HG03066 (cell line): ENCODE results near the gene POGZ.
A peak's percentile ranks its signal among the peaks of the same experiment; 100 is the strongest.

ENCODE experiments used
- ATAC-seq: cut with Tn5 transposase; IDR thresholded peaks from one replicate; pipeline ENCODE4 v1.9.1; 2021; ENCODE audit warnings: low read depth; ENCODE audit not compliant: unreplicated experiment

POGZ gene, protein sequence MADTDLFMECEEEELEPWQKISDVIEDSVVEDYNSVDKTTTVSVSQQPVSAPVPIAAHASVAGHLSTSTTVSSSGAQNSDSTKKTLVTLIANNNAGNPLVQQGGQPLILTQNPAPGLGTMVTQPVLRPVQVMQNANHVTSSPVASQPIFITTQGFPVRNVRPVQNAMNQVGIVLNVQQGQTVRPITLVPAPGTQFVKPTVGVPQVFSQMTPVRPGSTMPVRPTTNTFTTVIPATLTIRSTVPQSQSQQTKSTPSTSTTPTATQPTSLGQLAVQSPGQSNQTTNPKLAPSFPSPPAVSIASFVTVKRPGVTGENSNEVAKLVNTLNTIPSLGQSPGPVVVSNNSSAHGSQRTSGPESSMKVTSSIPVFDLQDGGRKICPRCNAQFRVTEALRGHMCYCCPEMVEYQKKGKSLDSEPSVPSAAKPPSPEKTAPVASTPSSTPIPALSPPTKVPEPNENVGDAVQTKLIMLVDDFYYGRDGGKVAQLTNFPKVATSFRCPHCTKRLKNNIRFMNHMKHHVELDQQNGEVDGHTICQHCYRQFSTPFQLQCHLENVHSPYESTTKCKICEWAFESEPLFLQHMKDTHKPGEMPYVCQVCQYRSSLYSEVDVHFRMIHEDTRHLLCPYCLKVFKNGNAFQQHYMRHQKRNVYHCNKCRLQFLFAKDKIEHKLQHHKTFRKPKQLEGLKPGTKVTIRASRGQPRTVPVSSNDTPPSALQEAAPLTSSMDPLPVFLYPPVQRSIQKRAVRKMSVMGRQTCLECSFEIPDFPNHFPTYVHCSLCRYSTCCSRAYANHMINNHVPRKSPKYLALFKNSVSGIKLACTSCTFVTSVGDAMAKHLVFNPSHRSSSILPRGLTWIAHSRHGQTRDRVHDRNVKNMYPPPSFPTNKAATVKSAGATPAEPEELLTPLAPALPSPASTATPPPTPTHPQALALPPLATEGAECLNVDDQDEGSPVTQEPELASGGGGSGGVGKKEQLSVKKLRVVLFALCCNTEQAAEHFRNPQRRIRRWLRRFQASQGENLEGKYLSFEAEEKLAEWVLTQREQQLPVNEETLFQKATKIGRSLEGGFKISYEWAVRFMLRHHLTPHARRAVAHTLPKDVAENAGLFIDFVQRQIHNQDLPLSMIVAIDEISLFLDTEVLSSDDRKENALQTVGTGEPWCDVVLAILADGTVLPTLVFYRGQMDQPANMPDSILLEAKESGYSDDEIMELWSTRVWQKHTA (N-terminal part only)

DNA sequence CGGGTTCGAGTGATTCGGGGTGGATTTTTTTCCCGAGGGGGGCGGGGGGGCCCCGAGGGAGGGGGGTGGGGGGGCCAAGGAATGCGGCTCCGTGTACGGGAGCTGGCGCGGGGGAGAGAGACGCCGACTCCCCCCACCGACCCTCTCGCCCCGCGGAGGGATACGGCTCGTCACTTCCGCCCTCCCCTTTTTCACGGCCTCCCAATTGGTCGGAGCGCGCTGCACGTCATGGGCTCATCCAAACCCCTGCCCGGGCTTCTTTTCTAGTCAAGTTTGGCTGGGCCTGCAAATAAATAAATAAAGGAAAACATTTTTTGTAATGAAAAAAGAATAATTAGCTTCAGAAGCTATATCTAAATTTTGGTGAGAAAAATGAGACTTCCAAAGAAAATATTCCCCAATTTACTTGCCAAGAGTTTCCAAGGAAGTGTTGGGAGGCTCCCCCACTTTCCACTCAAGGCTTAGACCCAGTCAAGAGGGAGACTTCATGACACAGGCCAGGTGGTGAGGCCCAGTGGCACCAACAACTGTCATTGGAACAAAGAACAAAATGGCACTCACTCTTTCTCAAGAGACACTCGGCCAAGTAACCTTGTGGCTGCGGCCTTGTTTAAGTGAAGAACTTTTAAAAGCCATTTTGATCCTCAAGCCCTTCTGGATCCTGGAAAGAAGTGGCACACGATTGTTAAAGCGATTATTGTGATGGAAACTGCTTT is at the start of gene POGZ:
POGZ (minus strand) TSS at position 164 of the 716 bp plus-strand sequence. CDS start 17,290 bp downstream, outside the sequence.
- ATAC-seq = peak; percentile 74

DNA sequence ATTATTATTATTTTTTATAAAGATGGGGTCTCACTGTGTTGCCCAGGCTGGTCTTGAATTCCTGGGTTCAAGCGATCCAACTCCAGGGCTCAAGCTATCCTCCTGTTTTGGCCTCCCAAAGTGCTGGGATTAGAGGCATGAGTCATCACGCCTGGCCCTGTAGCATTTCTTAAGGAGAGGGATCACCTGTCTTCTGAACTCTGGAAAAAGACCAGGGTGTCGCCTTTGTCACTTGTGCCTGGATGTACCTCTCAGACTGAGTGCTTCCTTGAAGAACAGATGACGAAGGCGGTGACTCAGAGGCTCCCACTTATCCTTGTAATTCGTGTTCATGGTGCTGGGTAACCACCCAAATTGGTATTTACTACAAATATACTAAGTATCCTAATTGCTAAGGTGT is 49.5 kb upstream of the POGZ start:
- ATAC-seq = no peak

DNA sequence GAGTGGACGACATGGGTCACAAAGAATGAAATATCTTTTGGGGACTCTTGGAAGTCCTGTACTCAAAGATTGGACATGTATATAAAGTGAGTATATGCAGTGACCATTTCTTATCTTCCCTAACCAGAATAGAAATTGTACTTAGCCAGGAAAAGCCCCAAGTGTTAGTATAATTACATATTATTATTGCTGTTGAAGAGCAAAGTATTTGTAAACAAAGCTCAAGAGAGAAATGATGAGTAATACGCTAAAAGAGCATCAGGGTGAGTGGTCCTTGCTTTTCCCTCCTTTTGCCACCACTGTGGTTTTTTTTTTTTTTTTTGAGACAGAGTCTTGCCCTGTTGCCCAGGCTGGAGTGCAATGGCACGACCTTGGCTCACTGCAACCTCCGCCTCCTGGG is 45.5 kb upstream of the POGZ start:
- ATAC-seq = no peak

DNA sequence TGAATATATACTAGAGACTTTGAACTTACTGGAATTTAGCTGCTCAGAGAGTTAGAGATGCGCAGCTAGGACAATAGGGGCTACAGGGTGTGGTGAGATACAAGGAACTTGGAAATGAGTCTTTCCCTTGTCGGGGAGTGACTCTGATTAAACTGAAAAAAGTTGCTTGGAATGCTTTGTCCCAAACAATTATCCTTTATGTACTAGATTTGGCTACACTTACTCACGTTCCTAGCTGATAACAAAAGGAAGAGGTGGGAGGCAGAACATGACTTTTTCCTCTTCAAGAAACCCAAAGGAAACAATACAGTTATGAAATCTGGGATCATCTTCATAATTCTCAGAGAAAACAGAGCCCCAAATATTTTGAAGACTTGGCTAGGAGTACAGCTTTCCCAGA is 45.0 kb upstream of the POGZ start:
- no peak for ATAC-seq

DNA sequence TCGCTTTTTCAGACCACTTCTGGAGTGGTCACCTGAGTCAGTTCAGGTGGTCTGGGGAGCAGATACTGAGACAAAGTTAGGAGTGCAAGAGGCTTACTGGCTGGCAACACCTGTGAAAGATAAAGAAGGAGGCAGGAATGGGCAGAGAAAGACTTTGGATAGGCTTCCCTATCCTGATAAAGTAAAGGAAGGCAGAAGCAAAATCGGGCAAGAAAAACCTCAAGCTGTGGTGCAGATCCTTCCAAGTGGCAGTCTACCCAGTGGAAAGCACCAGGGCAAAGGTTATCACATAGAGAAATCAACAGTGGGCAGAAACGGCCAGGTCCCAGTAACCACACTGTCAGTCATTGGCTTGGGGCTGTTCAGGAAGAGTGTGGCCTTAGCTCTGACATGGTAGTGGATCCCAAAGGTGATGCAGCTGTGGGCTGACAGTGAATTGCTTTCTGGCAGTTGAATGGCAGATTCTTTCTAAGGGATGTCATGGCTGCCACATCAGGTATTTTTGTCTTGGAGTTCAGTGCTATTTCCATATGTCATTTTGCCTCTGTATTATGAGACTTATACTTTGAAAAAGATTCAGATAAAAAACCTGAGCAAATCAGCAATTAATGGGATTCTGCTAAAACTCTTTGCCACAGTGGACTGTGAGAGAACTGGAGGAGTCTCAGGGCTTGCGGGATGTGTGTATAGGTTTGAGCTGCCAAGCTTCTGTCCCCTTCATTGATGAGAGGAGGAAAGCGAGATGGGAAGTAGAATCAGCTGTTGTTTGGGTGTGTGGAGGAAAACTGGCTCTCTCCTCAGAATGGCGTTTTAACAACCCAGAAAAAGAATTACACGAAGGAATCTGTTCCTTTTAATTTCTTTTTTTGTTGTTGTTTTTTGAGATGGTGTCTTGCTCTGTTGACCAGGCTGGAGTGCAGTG is 43.8 kb upstream of the POGZ start:
- ATAC-seq = no peak

DNA sequence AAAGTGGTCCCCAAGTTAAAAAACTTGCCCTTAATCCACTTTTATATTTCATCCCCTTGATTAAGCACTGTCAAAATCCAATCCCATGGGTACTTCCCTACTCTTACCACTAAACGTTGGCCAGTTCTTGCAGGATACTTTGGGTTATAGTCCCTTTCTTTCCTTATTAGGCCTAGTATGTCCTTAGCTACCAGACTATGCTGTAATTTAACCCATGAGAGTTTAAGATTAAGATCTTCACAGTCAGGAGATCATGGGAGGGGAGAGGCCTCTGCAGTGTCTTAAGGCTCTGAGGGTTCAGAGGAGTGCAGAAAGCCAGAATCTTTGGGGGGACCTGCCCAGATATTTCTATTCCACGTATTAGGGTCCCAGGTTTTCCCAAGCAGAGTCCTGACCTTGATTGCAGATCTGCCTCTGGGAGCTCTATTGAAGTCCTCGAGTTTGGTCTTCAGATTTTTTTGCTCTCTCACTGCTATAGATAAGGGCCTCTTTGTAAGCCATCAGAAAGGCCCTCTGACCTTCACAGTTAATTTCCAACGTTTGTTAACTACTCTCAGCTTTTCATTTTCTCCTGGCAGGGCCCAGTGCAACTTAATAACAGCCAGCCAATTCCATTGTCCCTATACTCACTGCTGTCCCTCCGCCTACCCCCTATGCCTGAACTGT is 42.9 kb upstream of the POGZ start:
- ATAC-seq = no peak

DNA sequence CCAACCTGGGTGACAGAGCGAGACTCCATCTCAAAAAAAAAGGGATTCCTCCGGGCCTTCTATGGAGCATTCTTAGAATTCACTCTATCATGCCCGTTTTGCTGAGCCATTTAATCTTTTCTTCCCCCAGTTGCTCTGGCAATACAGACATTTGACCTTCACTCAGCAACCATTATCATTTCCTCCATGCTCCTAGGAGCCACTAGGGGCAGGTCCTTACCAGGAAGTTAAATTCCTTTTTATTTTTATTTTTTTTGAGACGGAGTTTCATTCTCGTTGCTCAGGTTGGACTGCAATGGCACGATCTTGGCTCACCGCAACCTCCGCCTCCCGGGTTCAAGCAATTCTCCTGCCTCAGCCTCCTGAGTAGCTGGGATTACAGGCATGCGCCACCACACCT is 42.2 kb upstream of the POGZ start:
- no peak for ATAC-seq

DNA sequence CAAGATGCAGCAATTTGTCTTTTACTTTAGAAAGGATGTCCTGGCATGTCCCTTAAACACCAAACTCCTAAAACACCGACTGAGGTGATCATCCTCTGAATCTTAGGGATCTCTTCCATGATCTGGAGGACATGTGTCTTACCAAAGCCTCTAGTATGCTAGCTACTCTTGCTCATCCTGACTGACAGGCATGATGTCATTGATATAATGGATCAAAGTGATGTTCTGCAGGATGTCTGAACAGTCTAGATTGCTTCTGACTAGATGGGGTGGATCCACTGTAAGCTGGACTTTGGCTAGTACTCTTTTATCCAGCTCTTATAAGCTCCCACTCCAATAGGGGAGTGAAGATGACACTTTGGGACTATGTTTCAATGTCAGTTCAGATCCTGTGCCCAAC is 40.6 kb upstream of the POGZ start:
- ATAC-seq = no peak

DNA sequence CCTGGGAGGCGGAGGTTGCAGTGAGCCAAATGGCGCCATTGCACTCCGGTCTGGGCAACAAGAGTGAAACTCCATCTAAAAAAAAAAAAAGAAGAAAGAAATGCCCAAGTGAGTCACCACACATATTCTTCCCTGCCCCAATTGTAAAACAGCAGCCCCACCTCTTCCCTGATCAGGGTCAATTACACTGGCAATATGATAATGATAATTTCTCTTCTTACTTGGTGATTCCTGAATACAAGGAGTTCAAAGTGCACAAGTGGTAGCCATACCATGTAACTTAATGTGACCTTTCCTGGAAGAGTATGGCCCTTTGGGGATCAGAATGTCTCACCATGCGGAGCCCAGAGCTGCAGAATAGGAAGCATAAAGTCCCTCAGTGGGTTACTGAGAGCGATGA is 40.1 kb upstream of the POGZ start:
- no peak for ATAC-seq

DNA sequence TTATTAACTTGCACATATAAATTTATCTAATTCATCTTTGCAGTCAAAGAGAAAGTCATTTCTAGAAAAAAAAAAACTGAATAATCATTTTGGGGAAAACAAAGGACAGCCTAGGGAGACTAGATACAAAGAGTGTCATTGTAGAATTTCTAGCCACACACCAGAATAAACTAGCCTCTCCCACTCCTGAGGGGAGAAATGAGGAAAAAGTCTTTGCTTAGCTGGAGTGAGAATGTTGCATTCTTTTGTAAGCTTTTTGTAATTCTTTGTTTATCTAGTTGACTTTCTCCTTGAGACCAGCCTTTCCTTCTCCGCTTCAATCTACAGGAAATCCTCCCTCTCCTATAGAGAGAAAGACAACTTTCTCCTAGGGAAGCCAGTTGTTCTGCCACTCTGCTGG is 36.0 kb upstream of the POGZ start:
- ATAC-seq = no peak

DNA sequence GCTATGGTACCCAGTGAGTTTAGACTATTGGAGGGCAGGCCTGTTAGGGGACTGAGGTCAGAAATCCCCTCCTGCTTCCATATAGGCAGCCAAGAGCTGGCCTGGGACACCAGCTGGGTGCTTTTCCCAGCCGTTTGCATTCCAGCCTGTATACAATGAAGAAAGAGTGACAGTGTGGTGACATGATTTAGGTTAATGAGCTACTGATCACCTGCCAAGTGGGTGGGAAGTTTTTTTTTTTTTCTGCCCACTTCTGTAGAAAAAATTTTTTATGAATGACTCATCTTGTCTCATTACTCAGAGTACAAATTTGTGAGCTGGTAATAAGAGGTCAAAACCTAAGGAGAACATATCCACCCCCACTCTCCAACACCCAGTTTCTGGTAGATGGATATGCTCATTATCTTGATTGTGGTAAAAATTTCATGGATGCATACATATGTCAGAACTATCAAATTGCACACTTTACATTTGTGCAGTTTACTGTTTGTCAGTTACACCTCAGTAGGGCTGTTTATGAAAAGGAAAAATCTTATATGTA is 35.5 kb upstream of the POGZ start:
- ATAC-seq = no peak

DNA sequence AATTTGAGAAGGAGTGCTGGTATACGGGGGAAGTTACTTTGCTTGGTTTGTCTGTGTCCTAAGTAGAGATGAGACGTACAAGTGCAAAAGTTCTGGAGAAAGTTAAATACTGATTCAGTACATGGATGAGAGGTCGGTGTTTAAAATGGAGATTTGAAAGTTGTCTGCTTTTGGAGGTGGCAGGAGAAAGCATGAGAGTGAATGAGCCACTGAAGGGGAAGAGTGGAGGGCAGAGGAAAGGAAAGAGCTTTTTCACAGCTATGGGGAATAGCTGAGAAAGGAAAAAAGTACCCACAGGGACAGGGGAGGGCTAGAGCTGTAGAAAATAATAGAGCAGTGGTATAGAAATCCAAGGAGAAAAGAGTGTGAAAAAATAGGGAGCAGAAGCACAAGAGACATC is 33.7 kb upstream of the POGZ start:
- ATAC-seq = no peak

DNA sequence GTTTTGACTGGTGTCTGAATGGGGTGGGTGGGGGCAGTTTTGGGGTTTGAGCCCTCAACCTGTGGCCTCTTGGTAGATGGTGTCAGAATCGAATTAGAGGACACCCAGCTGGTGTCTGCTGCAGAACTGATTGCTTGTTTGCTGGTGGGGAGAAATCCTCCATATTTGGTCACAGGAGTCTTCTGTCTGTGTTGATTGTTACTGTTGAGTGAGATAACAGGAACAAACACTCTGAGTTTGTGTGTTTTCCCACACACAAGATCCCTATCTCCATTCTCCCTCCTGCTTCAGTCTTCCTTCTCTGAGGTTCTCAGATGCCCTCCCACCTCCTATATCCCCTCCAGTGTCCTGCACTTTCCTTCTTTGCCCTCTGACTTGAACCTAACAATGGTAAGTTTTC is 32.8 kb upstream of the POGZ start:
- no peak for ATAC-seq

DNA sequence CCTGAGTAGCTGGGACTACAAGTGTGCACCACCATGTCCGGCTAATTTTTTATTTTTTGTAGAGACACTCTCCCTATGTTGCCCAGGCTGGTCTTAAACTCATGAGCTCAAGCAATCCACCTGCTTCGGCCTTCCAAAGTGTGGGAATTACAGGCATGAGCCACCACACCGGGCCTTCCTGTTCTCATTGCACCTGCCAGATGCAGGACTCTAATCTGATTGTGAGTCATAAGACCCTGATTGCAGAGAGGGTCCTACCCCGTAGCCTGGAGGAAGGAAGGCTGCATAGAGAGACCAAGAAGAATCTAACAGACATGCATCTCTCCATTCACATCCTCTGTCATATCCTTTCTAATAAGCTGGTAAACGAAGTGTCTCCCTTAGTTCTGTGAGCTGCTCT is 32.3 kb upstream of the POGZ start:
- ATAC-seq = no peak

DNA sequence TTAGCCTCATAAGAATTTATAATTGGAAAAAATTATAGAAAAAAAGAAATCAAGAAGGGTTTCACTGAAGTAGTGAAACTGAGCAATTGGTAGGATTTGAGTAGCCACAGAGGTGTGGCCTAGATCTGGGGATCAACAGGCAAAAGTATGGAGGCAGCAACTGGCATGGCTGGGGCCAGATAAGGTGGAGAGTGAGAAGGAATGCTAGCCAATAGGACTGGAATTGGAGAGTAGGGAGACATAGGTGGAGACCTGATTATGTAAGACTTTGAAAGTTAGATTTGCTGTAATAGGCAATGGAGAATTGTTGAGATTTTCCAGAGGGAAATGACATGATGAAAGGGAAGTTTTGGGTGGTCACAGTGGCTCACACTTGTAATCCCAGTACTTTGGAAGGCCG is 27.3 kb upstream of the POGZ start:
- ATAC-seq = no peak

DNA sequence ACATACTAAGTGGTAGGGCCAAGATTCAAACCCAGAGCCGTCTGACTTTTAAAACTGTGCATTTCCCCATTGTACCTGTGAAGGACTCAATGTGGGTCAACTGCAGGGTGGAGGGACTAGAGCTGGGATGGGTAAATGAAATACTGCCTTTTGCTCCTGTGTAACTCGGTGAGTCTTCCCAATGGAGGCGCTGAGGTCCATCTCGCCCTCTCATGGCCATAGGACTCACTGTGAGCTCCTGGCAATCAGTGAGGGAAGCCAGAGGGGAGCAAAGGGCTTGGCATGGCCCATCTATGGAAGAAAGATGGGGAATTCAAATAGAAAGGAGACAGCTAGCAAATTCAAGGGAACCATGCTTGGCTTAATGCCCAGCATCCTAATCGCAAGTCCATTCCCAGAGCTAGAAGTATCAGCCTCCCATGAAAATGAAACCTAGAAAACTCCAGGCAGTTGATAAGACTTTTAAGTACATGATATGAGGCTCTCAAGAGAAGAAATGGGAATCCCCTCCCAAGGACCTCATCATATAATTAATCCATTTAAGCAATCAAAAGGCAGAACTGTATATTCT is 26.5 kb upstream of the POGZ start:
- no peak for ATAC-seq

DNA sequence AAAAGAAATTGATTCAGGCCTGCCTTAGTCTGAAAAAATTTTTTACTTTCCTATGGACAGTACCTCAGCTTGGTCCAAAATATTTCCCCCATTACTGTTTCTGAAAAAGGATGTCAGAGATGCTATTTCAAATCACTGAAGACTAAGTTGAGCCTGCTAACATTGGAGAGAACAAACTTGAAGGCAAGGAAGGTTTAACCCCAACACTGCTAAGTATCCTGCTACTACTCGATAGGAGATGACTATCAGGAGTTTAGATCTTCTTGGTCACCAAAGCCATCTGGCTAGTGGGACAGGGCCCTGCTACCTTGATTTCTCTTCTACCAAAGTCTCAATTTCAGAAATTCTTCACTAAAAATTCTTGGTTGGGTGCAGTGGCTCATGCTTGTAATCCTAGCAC is 22.7 kb upstream of the POGZ start:
- no peak for ATAC-seq

DNA sequence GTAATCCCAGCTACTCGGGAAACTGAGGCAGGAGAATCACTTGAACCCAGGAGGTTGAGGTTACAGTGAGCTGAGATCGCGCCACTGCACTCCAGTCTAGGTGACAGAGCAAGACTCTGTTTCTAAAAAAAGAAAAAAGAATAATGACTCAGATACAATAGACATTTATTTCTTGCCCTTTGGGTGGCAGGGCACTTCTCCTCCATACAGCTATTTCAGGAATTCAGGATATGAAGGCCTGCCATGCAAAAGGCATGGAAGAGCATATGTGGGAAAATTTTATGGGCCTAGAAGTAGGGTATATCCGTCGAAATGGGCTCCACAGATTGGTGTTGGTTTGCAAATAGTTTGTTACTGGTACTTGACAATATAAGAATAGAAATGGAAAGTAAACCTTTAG is 20.2 kb upstream of the POGZ start:
- no peak for ATAC-seq
